GM10248 (cell line): ENCODE measurements around the gene KRTAP24-1.

Experiments used
- CTCF ChIA-PET: fragments of 300-600 bp; sonication (Branson Sonifier 250); formaldehyde crosslinking; extraction: SDS; loops from one replicate; lab custom pipeline; 2021; ENCODE audit warnings: antibody characterized with exemption; lab: Yijun Ruan, JAX
- POLR2A ChIA-PET: fragments of 350-650 bp; sonication (Branson Sonifier 250); formaldehyde crosslinking; extraction: SDS; loops from one replicate; lab custom pipeline; 2020; ENCODE audit warnings: antibody characterized with exemption; lab: Yijun Ruan, JAX
- DNase-seq: peaks from one replicate; pipeline ENCODE4 v3.0.0; 2012; ENCODE audit errors: extremely low spot score
- CTCF ChIP-seq: IDR thresholded peaks from 2 replicates; pipeline ENCODE4 v1.5.1; 2012; ENCODE audit warnings: mild to moderate bottlenecking, low read depth; ENCODE audit errors: extremely low read depth, missing control alignments, control extremely low read depth

KRTAP24-1 gene

DNA sequence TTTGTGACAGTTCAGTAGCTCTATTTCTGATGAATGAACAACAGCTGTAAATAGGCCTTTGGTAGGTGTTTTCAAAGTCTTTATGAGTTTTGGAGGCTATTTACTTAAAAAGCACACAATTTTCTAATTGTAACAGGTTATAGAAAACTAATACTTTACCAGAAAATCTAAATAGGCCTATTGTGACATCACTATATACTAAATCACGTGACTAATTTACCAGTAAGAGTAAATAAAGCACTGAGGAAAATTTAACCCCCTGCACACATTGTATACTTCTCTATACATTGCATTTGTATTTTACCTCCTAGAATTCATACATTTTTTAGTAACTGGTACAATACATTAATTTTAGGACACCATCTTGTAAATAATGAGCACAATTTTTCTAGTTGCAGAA, 22.4 kb upstream of the KRTAP24-1 start:
- no peak for TF ChIP-seq CTCF
- ChIA-PET CTCF (no interaction called here), POLR2A (no interaction called here)
- no peak for DNase-seq

GRCh38 chr21:30289215-30289614, 6.5 kb upstream of the KRTAP24-1 start, which contains the start of gene KRTAP25-1:
KRTAP25-1 (minus strand) TSS chr21:30289514; CDS start chr21:30289490, 24 bp downstream.
- ChIA-PET POLR2A (no interaction called here), CTCF (no interaction called here)

DNA sequence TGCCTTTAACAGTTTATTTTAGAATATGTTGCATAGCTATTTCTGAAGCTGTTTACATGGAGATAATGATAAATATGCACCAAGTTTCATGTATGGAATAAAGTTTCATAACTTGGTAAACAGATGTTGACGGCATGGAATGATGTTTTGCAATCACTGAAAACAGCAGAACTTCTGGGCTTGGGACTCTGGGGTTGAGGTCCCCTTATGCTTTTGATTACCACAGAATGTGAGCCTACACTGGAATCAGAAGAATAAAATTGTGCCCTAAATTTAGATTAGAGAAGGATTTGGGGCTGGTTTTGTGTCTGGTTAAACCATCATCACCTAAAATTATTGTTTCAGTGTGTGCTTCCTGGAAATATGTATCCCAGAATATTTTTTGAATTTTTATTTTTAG, 11.1 kb downstream of the KRTAP24-1 start:
- no peak for TF ChIP-seq CTCF
- CTCF ChIA-PET: interaction anchor here (1.6 kb wide), 1 partner anchor 27 kb away, joined by 3 read pairs; no protein-coding TSS in a partner anchor
- POLR2A ChIA-PET: no interaction called here
- no peak for DNase-seq

More at GRCh38 chr21:30289215-30289614, 6.5 kb upstream of the KRTAP24-1 start, which contains the start of gene KRTAP25-1:
- no peak for DNase-seq
- TF ChIP-seq CTCF: no peak

DNA sequence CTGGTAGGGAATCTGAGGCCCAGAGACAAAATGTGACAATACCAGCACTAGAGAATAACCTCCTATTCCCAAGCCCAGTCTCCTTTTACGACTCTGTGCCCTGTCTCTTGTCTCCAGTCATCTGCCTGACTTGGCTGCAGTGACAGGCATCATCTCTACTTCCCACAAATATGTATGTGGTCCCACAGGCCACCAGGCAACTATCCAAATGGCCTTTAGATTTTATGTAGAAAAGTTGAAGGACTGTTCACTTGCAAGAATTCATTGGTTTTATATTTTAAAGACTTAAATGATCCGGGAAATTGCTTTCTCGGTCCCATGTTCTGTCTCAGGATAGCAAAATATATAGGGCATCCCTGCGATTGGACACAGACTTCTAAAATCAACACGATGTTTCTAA, 11.6 kb downstream of the KRTAP24-1 start:
- DNase-seq: no peak
- TF ChIP-seq CTCF: no peak
- POLR2A ChIA-PET: no interaction called here
- CTCF ChIA-PET: no interaction called here

GRCh38 chr21:30269803-30270530, 12.8 kb downstream of the KRTAP24-1 start:
- ChIA-PET POLR2A (no interaction called here), CTCF (no interaction called here)
- DNase-seq: no peak
- no peak for TF ChIP-seq CTCF

DNA sequence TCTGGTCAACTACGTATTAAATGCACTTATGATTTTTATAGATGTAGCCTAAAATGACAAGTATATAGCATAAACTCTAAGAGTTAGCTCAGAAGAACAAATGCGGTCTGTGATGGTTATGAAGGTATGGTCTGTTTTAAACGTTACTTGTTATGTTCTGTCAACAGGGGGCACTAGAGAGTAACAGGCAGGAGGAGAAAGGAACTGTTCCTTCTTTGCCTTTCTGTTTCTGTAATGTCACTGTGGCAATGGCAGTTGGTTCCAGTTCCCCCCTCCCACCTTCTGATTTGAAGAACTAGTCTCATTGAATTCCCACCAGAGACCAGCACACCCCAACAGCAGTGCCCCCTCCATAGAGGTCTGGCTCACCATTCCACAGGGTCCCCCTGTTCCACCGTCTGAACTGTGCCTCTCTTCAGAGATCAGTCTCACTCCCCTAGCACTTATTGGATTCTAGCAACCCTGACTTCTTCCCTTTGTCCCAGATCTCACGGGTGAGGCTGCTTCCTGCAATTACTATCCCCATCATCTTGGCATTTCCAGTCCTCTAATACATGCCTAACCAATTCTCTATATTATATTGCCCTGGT, 14.0 kb downstream of the KRTAP24-1 start:
- no peak for DNase-seq
- TF ChIP-seq CTCF: no peak
- ChIA-PET CTCF (interaction anchor here (0.6 kb wide), 1 partner anchor 81 kb away, joined by 3 read pairs; no protein-coding TSS in a partner anchor), POLR2A (no interaction called here)
